Left colon (tissue), 2 donors: ENCODE data around the gene CNOT3. TPM values are rescaled to one million over a fixed set of nuclear protein-coding genes. Genes with fewer than 3 reads are reported as not detected.

Experiments used
- ATAC-seq: fragments of 200-7000 bp; cut with Tn5 transposase; one replicate; pipeline ENCODE4 v1.9.1; 2020; ENCODE audit warnings: mild to moderate bottlenecking, moderate library complexity
- DNase-seq, 2 donors: peaks; one replicate each; pipeline ENCODE4 v3.0.0-alpha.2; 2020
- intact Hi-C, 2 donors: fragments of 100-400 bp; cut with DNase I in 1 of 2; cut with micrococcal nuclease in 1 of 2; formaldehyde crosslinking; loops; one replicate each; pipeline versions ENCODE4 v1.11.2 to v1.14.0; 2022; cut with DNase I, micrococcal nuclease
- total RNA-seq, 2 donors: library from RNA; stranded (reverse); fragmentation: NEBNext Ultra II Directional; extraction: Animal tissue kit (Norgen Biotek cat#: 25700); gene quantifications; one replicate each; pipeline ENCODE4 v1.2.1, GENCODE V29; 2021
- donor health status: DM: no; HTN: no; CAD: no.
- donor health status: DM: yes; HTN: yes; CAD: no.

CNOT3 gene
- total RNA-seq, 2 donors from 2014 or later, result 32.9 to 42.2 TPM

GRCh38 chr19:54115109-54116063, 22.2 kb upstream of the CNOT3 start, which contains the start of the genes PRPF31 and TFPT:
PRPF31 (plus strand) TSS chr19:54115754; CDS start chr19:54118279, 2,525 bp downstream.
TFPT (minus strand) TSS chr19:54115657; CDS start chr19:54115269, 388 bp downstream.
- DNase-seq (peak; percentile 95 to 99), ATAC-seq (peak; percentile 91)
- intact Hi-C loops, result no loop called here

- DNase-seq (peak in 1 of 2 donors; percentile 42), ATAC-seq (peak; percentile 88)
- intact Hi-C loops, result no loop called here
Measured at GRCh38 chr19:54121259-54121658, 16.3 kb upstream of the CNOT3 start.

GRCh38 chr19:54123682-54124081, 13.9 kb upstream of the CNOT3 start:
- DNase-seq, result no peak
- intact Hi-C loops, result no loop called here
- ATAC-seq, result no peak

- intact Hi-C loops, result no loop called here
- no peak for ATAC-seq
- no peak for DNase-seq
Measured at GRCh38 chr19:54124393-54124792, 13.2 kb upstream of the CNOT3 start.

- ATAC-seq (no peak), DNase-seq (no peak)
- intact Hi-C loops, result no loop called here
Measured at GRCh38 chr19:54125713-54126112, 11.8 kb upstream of the CNOT3 start.

- intact Hi-C loops, result no loop called here
- no peak for ATAC-seq
- no peak for DNase-seq
Measured at GRCh38 chr19:54127688-54128440, 9.7 kb upstream of the CNOT3 start.

GRCh38 chr19:54128441-54128725, 9.2 kb upstream of the CNOT3 start:
- intact Hi-C loops, result no loop called here
- no peak for ATAC-seq

GRCh38 chr19:54128796-54129616, 8.6 kb upstream of the CNOT3 start:
- DNase-seq, result no peak
- intact Hi-C loops, result no loop called here
- ATAC-seq, result no peak

More at GRCh38 chr19:54128441-54128725, 9.2 kb upstream of the CNOT3 start:
- DNase-seq, result no peak

- intact Hi-C loops, result no loop called here
- no peak for DNase-seq
- no peak for ATAC-seq
Measured at GRCh38 chr19:54129617-54129996, 8.0 kb upstream of the CNOT3 start.

- DNase-seq (no peak), ATAC-seq (no peak)
- intact Hi-C loops, result no loop called here
Measured at GRCh38 chr19:54133312-54133956, 4.1 kb upstream of the CNOT3 start.

- no peak for ATAC-seq
- intact Hi-C loops, result no loop called here
- DNase-seq, result no peak
Measured at GRCh38 chr19:54133957-54134590, 3.5 kb upstream of the CNOT3 start.

- DNase-seq (peak in 1 of 2 donors; percentile 40), ATAC-seq (peak; percentile 1)
- intact Hi-C loops, result no loop called here
Measured at GRCh38 chr19:54136086-54136863, 1.3 kb upstream of the CNOT3 start.

- peak; percentile 98 to 100 for DNase-seq
- intact Hi-C loops, result no loop called here
- peak; percentile 82 for ATAC-seq
Measured at GRCh38 chr19:54136864-54137698, 481 bp upstream of the CNOT3 start.

GRCh38 chr19:54138489-54139256, 1.1 kb downstream of the CNOT3 start:
- intact Hi-C loops, result no loop called here
- no peak for ATAC-seq
- DNase-seq, result no peak

- ATAC-seq, result no peak
- intact Hi-C loops, result no loop called here
- no peak for DNase-seq
Measured at GRCh38 chr19:54141356-54141755, 3.8 kb downstream of the CNOT3 start.
